Ishikawa (cell line): Measurements from ENCODE around the gene ATF3.

ENCODE experiments used
- CEBPB ChIP-seq: IDR thresholded peaks from 2 replicates; pipeline ENCODE4 v1.6.1; 2012
- CREB1 ChIP-seq: IDR thresholded peaks from 2 replicates; pipeline ENCODE4 v1.6.1; 2012; ENCODE audit warnings: low read depth
- EGR1 ChIP-seq: IDR thresholded peaks from 2 replicates; pipeline ENCODE4 v1.6.1; 2012
- EP300 ChIP-seq: IDR thresholded peaks from 2 replicates; pipeline ENCODE4 v1.6.1; 2012; ENCODE audit warnings: borderline replicate concordance
- FOXM1 ChIP-seq: IDR thresholded peaks from 2 replicates; pipeline ENCODE4 v1.6.1; 2012; ENCODE audit warnings: low read depth, borderline replicate concordance
- MAX ChIP-seq: IDR thresholded peaks from 2 replicates; pipeline ENCODE4 v1.6.1; 2012
- NFIC ChIP-seq: IDR thresholded peaks from 2 replicates; pipeline ENCODE4 v1.6.1; 2012
- RAD21 ChIP-seq: IDR thresholded peaks from 2 replicates; pipeline ENCODE4 v1.6.1; 2012; ENCODE audit warnings: low read depth
- REST ChIP-seq: IDR thresholded peaks from 2 replicates; pipeline ENCODE4 v1.6.1; 2012; ENCODE audit warnings: low read depth, mild to moderate bottlenecking
- TAF1 ChIP-seq: IDR thresholded peaks from 2 replicates; pipeline ENCODE4 v1.6.1; 2012; ENCODE audit warnings: low read depth, mild to moderate bottlenecking
- TCF12 ChIP-seq: IDR thresholded peaks from 2 replicates; pipeline ENCODE4 v1.6.1; 2012; ENCODE audit warnings: low read depth
- TEAD4 ChIP-seq: IDR thresholded peaks from 2 replicates; pipeline ENCODE4 v1.6.1; 2012
- USF1 ChIP-seq: IDR thresholded peaks from 2 replicates; pipeline ENCODE4 v1.6.1; 2012
- YY1 ChIP-seq: IDR thresholded peaks from 2 replicates; pipeline ENCODE4 v1.6.1; 2012; ENCODE audit warnings: low read depth
- ZBTB7A ChIP-seq: IDR thresholded peaks from 2 replicates; pipeline ENCODE4 v1.6.1; 2012; ENCODE audit warnings: low read depth

The ATF3 gene

GRCh38 chr1:212608392-212608958, at the start of gene ATF3:
ATF3 (plus strand) TSS chr1:212608761; CDS start chr1:212615022, 6,261 bp downstream.
- TF ChIP-seq ZBTB7A: peak; percentile 69; the same call in 1 of the 2 replicates
- TF ChIP-seq EP300: peak; percentile 82
- peak; percentile 70 for TF ChIP-seq TEAD4
- peak; percentile 28; the same call in 1 of the 2 replicates for TF ChIP-seq RAD21
- peak; percentile 99 for TF ChIP-seq CEBPB
- TF ChIP-seq EGR1: peak; percentile 47; the same call in 1 of the 2 replicates
- TF ChIP-seq CREB1: peak; percentile 72
- TF ChIP-seq REST: no peak
- peak; percentile 95 for TF ChIP-seq TCF12
- no peak for TF ChIP-seq USF1
- TF ChIP-seq FOXM1: peak; percentile 66; the same call in 1 of the 2 replicates
- peak; percentile 74 for TF ChIP-seq NFIC
- TF ChIP-seq TAF1: peak; percentile 86
- peak; percentile 84 for TF ChIP-seq MAX
- TF ChIP-seq YY1: peak; percentile 59

GRCh38 chr1:212559929-212560328, 48.6 kb upstream of the ATF3 start:
- TF ChIP-seq ZBTB7A (no peak), CEBPB (no peak), NFIC (no peak), TAF1 (no peak), EP300 (no peak), YY1 (no peak), TCF12 (no peak), REST (no peak), USF1 (no peak), TEAD4 (no peak)

- TF ChIP-seq CREB1 (no peak), REST (no peak), NFIC (no peak), USF1 (no peak), EP300 (no peak), RAD21 (no peak), MAX (no peak), CEBPB (no peak), ZBTB7A (no peak), FOXM1 (no peak), TCF12 (no peak), TAF1 (no peak)
Measured at GRCh38 chr1:212560933-212561460, 47.6 kb upstream of the ATF3 start.

- TF ChIP-seq ZBTB7A: no peak
- no peak for TF ChIP-seq REST
- no peak for TF ChIP-seq CREB1
- no peak for TF ChIP-seq USF1
- peak; percentile 28; the same call in 1 of the 2 replicates for TF ChIP-seq EP300
- no peak for TF ChIP-seq RAD21
- TF ChIP-seq MAX: no peak; the same call in 1 of the 2 replicates
- TF ChIP-seq EGR1: no peak
- no peak for TF ChIP-seq FOXM1
- no peak for TF ChIP-seq TAF1
- TF ChIP-seq TEAD4: peak; percentile 49
- TF ChIP-seq CEBPB: no peak
- no peak for TF ChIP-seq YY1
- TF ChIP-seq NFIC: no peak
- no peak for TF ChIP-seq TCF12
Measured at GRCh38 chr1:212561501-212561931, 47.0 kb upstream of the ATF3 start.
